NB4 (cell line): ENCODE results near the gene DPP10.

Experiments
- CTCF ChIP-seq: IDR thresholded peaks from one replicate; pipeline ENCODE4 v1.5.1; 2012; ENCODE audit warnings: low read depth, low read length
- MYC ChIP-seq: IDR thresholded peaks from 2 replicates; pipeline ENCODE4 v1.6.1; 2011; ENCODE audit warnings: low read depth, low read length
- POLR2A ChIP-seq: IDR thresholded peaks from 2 replicates; pipeline ENCODE4 v1.6.1; 2011; ENCODE audit warnings: mild to moderate bottlenecking; ENCODE audit not compliant: insufficient read length; ENCODE audit errors: extremely low read depth
- TF ChIP-seq, protein P1 (sequence below): IDR thresholded peaks from 2 replicates; pipeline ENCODE4 v1.6.1; 2011; ENCODE audit warnings: low read depth, low read length

DNA sequence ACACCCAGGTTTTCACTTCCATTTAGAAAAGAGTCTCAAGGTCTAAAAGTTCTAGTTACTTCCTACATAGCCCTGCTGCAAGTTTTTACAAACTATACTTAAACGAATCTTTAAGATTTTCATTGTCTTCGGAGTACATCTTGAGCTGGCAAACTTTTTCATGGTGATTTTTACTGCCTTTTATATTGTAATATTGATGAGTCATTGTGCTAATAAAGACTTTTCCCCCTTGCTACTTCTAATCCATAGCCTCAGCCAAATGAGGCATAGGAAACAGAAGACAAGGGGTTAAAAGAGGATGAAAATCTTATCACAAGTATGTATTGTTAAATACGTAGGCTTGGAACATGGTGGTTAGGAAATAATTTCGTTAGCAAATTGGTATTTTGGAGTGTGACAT lies 4.1 kb downstream of the DPP10 start:
- TF ChIP-seq CTCF (no peak), POLR2A (no peak), MYC (no peak)
- TF ChIP-seq, protein P1, sequence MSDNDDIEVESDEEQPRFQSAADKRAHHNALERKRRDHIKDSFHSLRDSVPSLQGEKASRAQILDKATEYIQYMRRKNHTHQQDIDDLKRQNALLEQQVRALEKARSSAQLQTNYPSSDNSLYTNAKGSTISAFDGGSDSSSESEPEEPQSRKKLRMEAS: no peak
